Heart left ventricle (tissue), 13 donors: ENCODE measurements around the gene CCDC50.

Experiments used
- CTCF ChIP-seq, 12 donors: fragments of 200-600 bp; sonication (generic) in 4 of 12; IDR thresholded peaks; one replicate each; pipeline versions ENCODE4 v1.5.0 to v1.8.0; 2018 to 2022; ENCODE audit warnings: antibody characterized with exemption in 12 of 12, mild to moderate bottlenecking in 5 of 12
- POLR2A ChIP-seq, 2 donors: fragments of 450-650 bp; IDR thresholded peaks; one replicate each; pipeline ENCODE4 v1.6.1; 2017; ENCODE audit warnings: antibody characterized with exemption in 2 of 2, mild to moderate bottlenecking in 2 of 2, moderate library complexity in 2 of 2
- donor health status: ischemic (EF 13 %, LVEDD 7.1; RV severe dilation, severe dysfunction).
- donor health status: DM: no; HTN: yes; CAD: no.
- donor health status: DM: no; HTN: no; CAD: no.
- donor health status: ischemic (EF 25% LVEDD 6.9; RV normal size, moderate dysfunction).
- donor health status: ischemic (EF 25% LVEDD 5.7; RV mildly dilated, moderate dysfunction).
- donor health status: ischemic (EF 35%, LVEDD 5.7; RV mildly dilated, moderate dysfunction).
- donor health status: nonischemic (EF 11% LVEDD 7.7; RV severe dilation, severe dysfunction).
- donor health status: DM: yes; HTN: yes; CAD: no.
- donor health status: PGD.
- donor health status: ischemic (EF 29% LVEDD 5.4; RV normal size, mild dysfunction).
- donor health status: nonischemic (EF 23%, LVEDD 6.1; RV moderate dilation, normal function).

- TF ChIP-seq CTCF (IDR thresholded peaks at IDR 0.05) = no peak
- no peak for TF ChIP-seq POLR2A (IDR thresholded peaks at IDR 0.05)
These were observed 111.3 kb downstream of the CCDC50 start for GRCh38 chr3:191440532-191440931.
